ENCODE measurements around the gene TMEM62.

Gene TMEM62

DNA sequence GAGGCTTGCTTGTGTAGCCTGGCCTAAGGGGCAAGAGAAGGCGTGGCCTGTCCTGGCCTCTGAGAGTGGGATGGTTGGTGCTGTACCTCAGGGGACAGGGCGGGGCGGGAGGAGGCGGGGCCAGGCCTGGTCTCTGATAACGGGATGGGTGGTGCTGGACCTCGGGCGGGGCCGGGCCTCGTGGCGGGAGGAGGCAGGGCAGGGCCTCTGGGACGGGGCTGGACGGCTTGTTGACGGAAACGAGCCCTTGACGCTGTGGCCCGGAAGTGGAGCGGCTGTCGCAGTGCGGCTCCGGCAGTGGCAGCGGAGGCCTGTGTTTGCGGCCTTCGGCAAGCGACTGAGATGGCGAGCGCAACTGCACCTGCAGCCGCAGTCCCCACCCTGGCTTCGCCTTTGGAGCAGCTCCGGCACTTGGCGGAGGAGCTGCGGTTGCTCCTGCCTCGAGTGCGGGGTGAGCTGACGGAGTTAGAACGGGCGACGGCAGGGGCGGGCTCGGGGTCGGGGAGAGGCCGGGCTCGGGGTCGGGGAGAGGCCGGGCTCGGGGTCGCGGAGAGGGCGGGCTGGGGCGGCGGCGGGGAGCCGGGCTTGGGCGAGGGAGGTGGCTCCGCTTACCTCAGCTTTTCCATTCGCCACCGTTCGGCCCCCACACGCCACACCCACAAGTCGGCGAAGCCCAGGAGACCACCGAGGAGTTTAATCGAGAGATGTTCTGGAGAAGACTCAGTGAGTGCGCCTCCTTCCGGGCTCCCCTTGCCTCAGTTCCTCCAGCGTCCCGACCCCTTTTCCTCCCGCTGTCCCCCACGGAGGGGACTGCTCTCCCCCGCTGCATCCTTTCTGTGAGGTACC is 52.0 kb downstream of the TMEM62 start, which contains the start of gene CCNDBP1:
Gene CCNDBP1 (plus strand): TSS at position 247 of the 846 bp plus-strand sequence. CDS start 96 bp downstream, at position 343.
- no peak for TF ChIP-seq GATA3 (IDR thresholded peaks at IDR 0.05; ENCODE audit: low read depth, low read length)
- TF ChIP-seq GATA2 (IDR thresholded peaks at IDR 0.05; ENCODE audit: low read depth, low read length): peak; percentile 56

DNA sequence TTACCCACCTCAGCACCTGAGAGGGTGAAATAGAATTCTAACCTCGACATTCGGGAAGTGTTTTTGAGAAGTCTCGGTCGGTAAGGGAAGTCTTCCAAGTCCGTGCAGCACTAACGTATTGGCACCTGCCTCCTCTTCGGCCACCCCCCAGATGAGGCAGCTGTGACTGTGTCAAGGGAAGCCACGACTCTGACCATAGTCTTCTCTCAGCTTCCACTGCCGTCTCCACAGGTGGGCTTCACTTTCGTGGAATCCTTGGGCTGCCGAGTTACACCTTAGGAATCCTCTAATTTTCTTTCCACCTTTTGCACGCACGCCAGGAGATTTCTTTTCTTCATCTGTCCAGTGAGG is 52.6 kb downstream of the TMEM62 start:
- no peak for TF ChIP-seq GATA2 (IDR thresholded peaks at IDR 0.05; ENCODE audit: low read depth, low read length)
- no peak for TF ChIP-seq GATA3 (IDR thresholded peaks at IDR 0.05; ENCODE audit: low read depth, low read length)

DNA sequence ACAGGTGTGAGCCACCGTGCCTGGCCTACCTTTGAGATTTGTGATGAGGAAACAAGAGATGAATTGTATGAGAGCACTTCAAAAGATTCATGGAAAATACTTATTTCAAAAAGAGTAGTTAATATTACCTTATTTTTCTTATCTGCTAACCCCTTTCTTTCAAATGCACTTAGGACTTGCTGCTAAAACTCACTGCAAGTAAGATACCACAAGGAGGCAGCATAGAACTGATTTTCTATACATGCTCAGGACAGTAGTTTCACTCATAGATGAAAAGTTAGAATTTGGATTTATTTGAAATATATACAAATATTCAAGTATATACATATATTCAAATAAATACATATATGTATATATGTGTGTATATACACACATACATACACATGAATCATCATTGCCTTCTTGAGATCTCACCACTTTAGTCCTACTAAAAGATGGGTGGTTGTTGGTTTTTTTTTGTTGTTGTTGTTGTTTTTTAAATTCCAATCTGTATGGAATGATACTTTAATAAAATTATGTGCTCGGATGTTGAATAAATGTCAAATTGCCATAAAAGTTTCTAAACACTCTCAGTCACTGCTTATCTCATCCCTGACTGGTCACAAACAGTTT is 54.3 kb downstream of the TMEM62 start:
- TF ChIP-seq GATA3 (IDR thresholded peaks at IDR 0.05; ENCODE audit: low read depth, low read length): no peak

DNA sequence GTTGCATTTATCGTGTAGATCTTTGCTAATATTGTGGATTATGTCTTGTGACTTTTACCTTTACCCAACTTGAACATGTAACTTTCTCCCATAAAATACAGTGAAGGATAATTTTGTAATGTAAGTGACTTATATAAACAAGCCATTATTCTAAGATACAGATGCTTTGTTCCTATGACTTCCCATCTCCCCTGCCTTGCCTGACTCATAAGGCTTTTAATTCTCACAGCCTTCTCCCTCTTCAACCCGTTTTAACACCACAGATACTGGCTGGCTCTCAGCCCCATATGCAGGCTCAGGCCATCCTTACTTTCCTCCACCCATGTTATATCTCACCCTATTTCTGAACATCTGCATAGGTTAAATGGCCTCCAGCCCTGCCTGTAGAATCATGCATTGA is 55.9 kb downstream of the TMEM62 start:
- TF ChIP-seq GATA3 (IDR thresholded peaks at IDR 0.05; ENCODE audit: low read depth, low read length) (no peak), GATA2 (IDR thresholded peaks at IDR 0.05; ENCODE audit: low read depth, low read length) (no peak)

DNA sequence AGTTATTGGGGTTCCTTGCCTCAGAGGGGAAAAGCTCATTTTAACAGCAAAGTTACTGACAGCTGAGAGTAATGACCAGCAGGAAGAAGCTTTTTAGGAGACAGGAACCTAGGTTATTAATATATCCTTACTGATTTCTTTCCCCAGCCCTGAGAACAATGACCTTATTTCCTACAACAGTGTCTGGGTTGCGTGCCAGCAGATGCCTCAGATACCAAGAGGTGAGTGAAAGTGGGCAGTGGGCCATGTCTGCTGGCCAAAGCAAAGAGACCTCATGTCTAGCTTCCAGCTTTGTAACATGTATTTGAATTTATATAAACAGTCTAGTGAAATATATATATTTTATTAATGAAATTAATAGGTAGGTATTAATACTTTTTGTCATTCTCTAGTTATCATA is 56.8 kb downstream of the TMEM62 start:
- TF ChIP-seq GATA3 (IDR thresholded peaks at IDR 0.05; ENCODE audit: low read depth, low read length) (no peak), GATA2 (IDR thresholded peaks at IDR 0.05; ENCODE audit: low read depth, low read length) (no peak)

DNA sequence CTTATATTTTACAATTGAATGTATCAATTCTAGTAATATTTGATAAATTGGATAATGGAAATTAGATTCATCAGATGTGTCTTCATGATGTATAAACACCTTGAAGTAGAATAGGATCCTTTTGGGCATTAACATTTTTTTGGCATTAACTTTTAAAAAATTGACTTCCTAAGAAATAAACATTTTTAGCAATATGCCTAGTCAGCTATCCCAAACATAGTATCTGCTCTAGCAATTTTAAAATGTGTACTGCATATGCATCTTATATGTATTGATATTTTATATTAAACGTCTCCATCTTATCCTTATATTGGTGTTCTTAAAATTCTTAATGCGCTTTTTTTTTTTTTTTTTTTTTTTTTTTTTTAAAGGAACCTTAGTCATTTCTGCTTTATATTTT is 60.3 kb downstream of the TMEM62 start:
- TF ChIP-seq GATA2 (IDR thresholded peaks at IDR 0.05; ENCODE audit: low read depth, low read length) (no peak), GATA3 (IDR thresholded peaks at IDR 0.05; ENCODE audit: low read depth, low read length) (no peak)

DNA sequence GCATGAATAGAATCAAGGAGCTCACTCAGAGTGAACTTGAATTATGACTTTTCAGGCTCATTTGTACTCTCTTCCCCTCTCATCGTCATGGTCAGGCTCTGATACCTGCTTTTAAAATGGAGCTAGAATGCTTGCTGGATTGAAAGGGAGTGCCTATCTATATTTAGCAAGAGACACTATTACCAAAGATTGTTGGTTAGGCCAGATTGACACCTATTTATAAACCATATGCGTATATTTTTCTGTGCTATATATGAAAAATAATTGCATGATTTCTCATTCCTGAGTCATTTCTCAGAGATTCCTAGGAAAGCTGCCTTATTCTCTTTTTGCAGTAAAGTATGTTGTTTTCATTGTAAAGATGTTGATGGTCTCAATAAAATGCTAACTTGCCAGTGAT is 61.4 kb downstream of the TMEM62 start:
- TF ChIP-seq GATA2 (IDR thresholded peaks at IDR 0.05; ENCODE audit: low read depth, low read length): no peak
- TF ChIP-seq GATA3 (IDR thresholded peaks at IDR 0.05; ENCODE audit: low read depth, low read length): no peak

DNA sequence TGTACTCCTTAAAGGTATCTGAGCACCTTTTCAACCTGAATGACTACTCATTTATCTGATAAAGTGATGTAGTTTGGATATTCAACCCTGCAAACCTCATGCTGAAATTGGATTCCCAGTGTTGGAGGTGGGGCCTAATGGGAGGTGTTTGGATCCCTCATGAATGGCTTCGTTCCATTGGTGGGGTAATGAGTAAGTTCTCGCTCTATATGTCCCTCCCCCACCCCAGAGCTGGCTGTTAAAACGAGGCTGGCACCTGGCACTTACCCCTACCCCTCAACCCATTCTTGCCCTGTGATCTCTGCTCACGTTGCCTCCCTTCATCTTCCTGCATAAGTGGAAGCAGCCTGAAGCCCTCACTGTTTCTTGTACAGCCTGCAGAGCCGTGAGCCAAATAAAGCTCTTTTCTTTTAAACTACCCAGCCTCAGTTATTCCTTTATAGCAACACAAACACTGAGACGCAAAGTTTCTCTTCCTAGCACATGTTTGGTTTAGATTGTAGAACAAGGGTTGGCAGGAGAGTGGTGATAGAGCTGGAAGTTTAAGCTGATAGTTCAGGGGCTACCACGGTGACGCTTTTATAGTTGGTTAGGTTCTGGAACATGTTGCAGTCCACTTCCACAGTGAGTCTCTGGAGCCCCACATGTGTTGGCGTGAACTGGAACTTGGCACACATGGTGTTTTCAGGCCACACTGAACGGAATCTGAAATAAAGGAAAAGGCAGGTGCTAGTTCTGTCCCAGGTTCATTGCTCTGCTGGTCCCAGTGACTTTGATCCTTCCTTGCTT is 63.6 kb downstream of the TMEM62 start:
- TF ChIP-seq GATA3 (IDR thresholded peaks at IDR 0.05; ENCODE audit: low read depth, low read length): no peak
- TF ChIP-seq GATA2 (IDR thresholded peaks at IDR 0.05; ENCODE audit: low read depth, low read length): no peak

DNA sequence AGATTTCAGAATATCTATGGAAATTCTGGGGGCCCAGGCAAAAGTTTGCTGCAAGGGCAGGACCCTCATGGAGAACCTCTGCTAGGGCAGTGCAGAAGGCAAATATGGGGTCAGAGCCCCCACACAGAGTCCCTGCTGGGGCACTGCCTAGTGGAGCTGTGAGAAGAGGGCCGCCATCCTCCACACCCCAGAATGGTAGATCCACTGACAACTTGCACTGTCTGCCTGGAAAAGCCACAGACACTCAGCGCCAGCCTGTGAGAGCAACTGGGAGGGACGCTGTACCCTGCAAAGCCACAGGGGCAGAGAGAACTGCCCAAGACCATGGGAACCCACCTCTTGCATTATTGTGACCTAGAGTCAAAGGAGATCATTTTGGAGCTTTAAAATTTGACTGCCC is 65.6 kb downstream of the TMEM62 start:
- TF ChIP-seq GATA2 (IDR thresholded peaks at IDR 0.05; ENCODE audit: low read depth, low read length): no peak
- TF ChIP-seq GATA3 (IDR thresholded peaks at IDR 0.05; ENCODE audit: low read depth, low read length): no peak

DNA sequence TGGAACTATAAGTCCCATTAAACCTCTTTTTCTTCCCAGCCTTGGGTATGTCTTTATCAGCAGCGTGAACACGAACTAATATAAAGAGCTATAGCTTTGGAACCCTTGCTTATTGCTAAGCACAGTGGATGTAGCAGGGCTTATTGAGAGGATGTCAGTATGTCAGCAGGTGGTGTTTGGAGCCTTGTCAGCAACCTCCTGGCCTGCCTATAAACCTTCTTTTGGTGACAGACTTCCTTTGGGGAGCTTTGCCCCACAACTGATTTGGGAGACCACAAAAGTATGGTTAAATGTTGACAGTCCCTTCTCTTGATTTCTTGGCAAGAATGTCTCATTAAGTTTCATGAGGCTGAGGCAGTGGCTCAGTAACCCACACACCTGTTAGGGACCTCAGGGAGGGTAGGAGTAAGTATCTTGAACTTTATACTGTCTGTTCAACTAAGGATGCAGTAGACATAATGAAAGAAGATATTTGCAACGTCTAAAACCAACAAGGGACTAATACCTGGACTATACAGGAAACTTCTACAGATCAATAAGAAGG is 66.6 kb downstream of the TMEM62 start:
- TF ChIP-seq GATA2 (IDR thresholded peaks at IDR 0.05; ENCODE audit: low read depth, low read length) (no peak), GATA3 (IDR thresholded peaks at IDR 0.05; ENCODE audit: low read depth, low read length) (no peak)

DNA sequence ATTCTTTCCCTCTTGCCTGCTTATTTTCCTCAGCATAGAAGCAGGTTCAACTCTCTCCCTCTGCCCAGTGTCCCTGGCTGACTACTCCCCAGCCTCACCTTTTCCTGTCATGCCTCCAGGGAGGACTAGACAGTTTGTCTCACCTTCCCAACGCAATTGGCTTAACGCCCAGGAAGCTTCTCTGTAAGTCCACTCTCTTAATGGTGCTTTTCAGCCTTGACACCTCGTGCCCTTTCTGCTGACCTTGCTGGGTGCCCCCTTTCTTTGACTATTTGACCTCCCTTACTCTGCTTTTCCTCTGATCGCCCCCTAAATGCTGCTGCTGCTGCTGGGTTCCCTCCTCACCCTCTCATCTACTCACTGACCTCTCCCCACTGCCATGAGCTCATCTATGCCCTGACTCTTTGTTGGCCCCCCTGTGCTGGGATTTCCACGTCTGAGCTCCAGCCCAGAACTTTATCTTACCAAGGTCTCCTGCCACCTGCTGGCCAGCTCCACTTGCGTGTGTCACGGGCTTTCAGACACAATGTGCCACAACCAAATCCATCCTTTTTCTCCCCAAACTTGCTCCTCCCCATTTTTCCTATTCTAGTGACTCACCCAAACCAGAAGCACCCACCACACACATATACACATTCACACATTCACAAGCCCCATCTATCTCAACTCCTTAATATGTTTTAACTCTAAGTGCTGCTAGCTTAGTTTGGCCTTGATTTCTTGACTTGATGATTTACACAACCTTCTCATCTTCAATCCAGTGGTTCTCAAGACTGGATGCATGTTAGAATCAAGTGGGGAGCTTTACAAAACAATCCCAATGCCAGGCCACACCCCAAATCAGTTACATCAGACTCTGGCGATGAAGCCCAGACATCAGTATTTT is 70.9 kb downstream of the TMEM62 start:
- TF ChIP-seq GATA2 (IDR thresholded peaks at IDR 0.05; ENCODE audit: low read depth, low read length): no peak
- TF ChIP-seq GATA3 (IDR thresholded peaks at IDR 0.05; ENCODE audit: low read depth, low read length): no peak

DNA sequence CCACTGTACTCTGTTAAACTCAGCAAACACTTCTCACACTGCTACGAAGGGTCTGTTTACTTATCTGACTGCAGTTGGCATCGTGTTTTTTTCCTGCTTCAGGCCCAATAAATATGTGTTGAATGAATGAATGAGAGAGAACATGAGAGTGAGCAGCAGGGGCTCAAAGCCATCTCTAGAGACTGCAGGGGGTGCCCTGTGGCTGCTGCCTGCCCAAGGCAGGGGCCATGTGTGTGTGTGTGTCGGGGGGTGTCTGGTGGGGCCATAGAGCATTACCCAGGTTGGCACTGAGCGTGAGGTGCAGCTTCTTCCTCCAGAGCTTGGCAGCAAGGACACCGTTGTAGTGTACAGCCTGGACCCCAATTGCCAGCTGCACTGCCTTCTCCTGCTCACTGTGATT is 72.7 kb downstream of the TMEM62 start:
- TF ChIP-seq GATA2 (IDR thresholded peaks at IDR 0.05; ENCODE audit: low read depth, low read length): no peak
- no peak for TF ChIP-seq GATA3 (IDR thresholded peaks at IDR 0.05; ENCODE audit: low read depth, low read length)

DNA sequence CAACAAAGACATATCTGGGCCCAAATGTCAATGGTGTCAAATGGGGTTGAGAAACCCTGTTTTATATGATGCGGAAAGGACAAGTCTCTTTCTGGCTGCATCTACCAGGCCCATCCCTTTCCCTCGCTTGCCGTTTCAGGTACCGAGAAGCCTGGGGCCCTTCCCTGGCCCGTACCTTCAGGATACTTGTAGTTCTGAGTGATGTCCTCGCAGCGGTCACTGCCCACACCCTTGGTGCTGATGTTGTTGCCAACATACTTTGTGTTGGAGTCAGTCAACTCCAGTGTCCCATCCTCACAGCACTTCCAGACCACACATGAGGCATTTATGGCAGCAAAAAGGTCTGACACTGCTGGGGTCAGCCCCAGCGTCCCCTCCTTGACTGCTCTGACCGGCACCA is 73.6 kb downstream of the TMEM62 start:
- TF ChIP-seq GATA2 (IDR thresholded peaks at IDR 0.05; ENCODE audit: low read depth, low read length) (no peak), GATA3 (IDR thresholded peaks at IDR 0.05; ENCODE audit: low read depth, low read length) (no peak)
